ENCODE measurements around the gene RPS6KB2.
A peak's percentile ranks its signal among the peaks of the same experiment; 100 is the strongest.

RPS6KB2 gene

GRCh38 chr11:67382276-67383136 is 45.8 kb upstream of the RPS6KB2 start:
- no peak overlapping the region for H3K4me3 ChIP-seq (ENCODE audit: low read depth, low read length)
- CTCF ChIA-PET, result interaction anchor here (0.6 to 47.5 kb wide), 28 partner anchors 2 to 327 kb away, joined by 3 to 2108 read pairs (median 4); partner anchors contain the start of genes AIP, ANKRD13D, CDK2AP2 and CLCF1
- DNase-seq (ENCODE audit: low read depth, low spot score), result no peak
- POLR2A ChIA-PET, result interaction anchor here (0.6 to 1.5 kb wide), 9 partner anchors 9 to 84 kb away, joined by 3 to 10 read pairs (median 5); partner anchors contain the start of genes CLCF1, POLD4 and RAD9A
- peak; percentile 94 for TF ChIP-seq CTCF (IDR thresholded peaks at IDR 0.05; ENCODE audit: insufficient read depth, low read length, missing control alignments)

GRCh38 chr11:67384851-67385366 is 43.4 kb upstream of the RPS6KB2 start:
- DNase-seq (ENCODE audit: low read depth, low spot score), result no peak
- no peak overlapping the region for H3K4me3 ChIP-seq (ENCODE audit: low read depth, low read length)
- CTCF ChIA-PET, result interaction anchor here (0.9 to 47.5 kb wide), 6 partner anchors 4 to 122 kb away, joined by 5 to 2108 read pairs (median 238); partner anchors contain the start of genes CLCF1, POLD4, PPP1CA and RAD9A
- TF ChIP-seq CTCF (IDR thresholded peaks at IDR 0.05; ENCODE audit: insufficient read depth, low read length, missing control alignments), result no peak
- POLR2A ChIA-PET, result interaction anchor here (0.6 to 1.3 kb wide), 3 partner anchors 31 to 33 kb away, joined by 3 to 4 read pairs (median 3); partner anchors contain the start of gene POLD4

GRCh38 chr11:67387069-67387468 is 41.2 kb upstream of the RPS6KB2 start:
- no peak for DNase-seq (ENCODE audit: low read depth, low spot score)
- POLR2A ChIA-PET, result interaction anchor here (0.8 kb wide), 1 partner anchor 33 kb away, joined by 3 read pairs; no protein-coding TSS in a partner anchor
- no peak overlapping the region for H3K4me3 ChIP-seq (ENCODE audit: low read depth, low read length)
- no peak for TF ChIP-seq CTCF (IDR thresholded peaks at IDR 0.05; ENCODE audit: insufficient read depth, low read length, missing control alignments)
- CTCF ChIA-PET, result interaction anchor here (0.9 to 47.5 kb wide), 8 partner anchors 6 to 124 kb away, joined by 3 to 2108 read pairs (median 132); partner anchors contain the start of genes CLCF1, GRK2, POLD4 and PPP1CA

GRCh38 chr11:67387518-67387917 is 40.8 kb upstream of the RPS6KB2 start:
- CTCF ChIA-PET, result interaction anchor here (1.0 to 47.5 kb wide), 6 partner anchors 7 to 124 kb away, joined by 4 to 2108 read pairs (median 238); partner anchors contain the start of genes CLCF1, GRK2, POLD4 and PPP1CA
- no peak for DNase-seq (ENCODE audit: low read depth, low spot score)
- no peak for TF ChIP-seq CTCF (IDR thresholded peaks at IDR 0.05; ENCODE audit: insufficient read depth, low read length, missing control alignments)
- H3K4me3 ChIP-seq (ENCODE audit: low read depth, low read length), result no peak overlapping the region
- POLR2A ChIA-PET, result interaction anchor here (0.8 kb wide), 1 partner anchor 34 kb away, joined by 3 read pairs; no protein-coding TSS in a partner anchor

GRCh38 chr11:67389477-67389876 is 38.8 kb upstream of the RPS6KB2 start:
- CTCF ChIA-PET, result interaction anchor here (17.4 to 47.5 kb wide), 3 partner anchors 9 to 48 kb away, joined by 310 to 2108 read pairs (median 2108); partner anchors contain the start of genes CLCF1, POLD4, PPP1CA and RAD9A
- POLR2A ChIA-PET, result no interaction called here
- no peak overlapping the region for H3K4me3 ChIP-seq (ENCODE audit: low read depth, low read length)
- peak; percentile 63 for TF ChIP-seq CTCF (IDR thresholded peaks at IDR 0.05; ENCODE audit: insufficient read depth, low read length, missing control alignments)
- no peak for DNase-seq (ENCODE audit: low read depth, low spot score)
